Measurements from ENCODE around the gene USP6NL. TPM values are rescaled to one million over a fixed set of nuclear protein-coding genes. Genes with fewer than 3 reads are reported as not detected.

The USP6NL gene
- total and polyA plus RNA-seq, 9 of the 15 experiments (the other 6 are each of a cell fraction or from before 2014, with no cell fraction given): 3.2 to 26.6 (median 19.8) TPM

- ChIA-PET POLR2A (no interaction called here), CTCF (ENCODE audit: low intra/inter-chr PET ratio) (interaction anchor here (0.6 kb wide), 1 partner anchor 30 kb away, joined by 3 read pairs; no protein-coding TSS in a partner anchor)
- 91% methylated on average over 19 of the region's 22 CpGs for WGBS (ENCODE audit: insufficient coverage, low coverage, missing lambda C conversion rate)
- Histone ChIP-seq H3K9me3 (replicated peaks; ENCODE audit: control insufficient read depth, insufficient read depth, low read depth, low read length) (no peaks in the 10 kb centered on the region), H3K4me2 (ENCODE audit: insufficient read depth, low read length) (no peak overlapping the region), H3K27ac (ENCODE audit: extremely low read depth, low read depth, low read length) (no peak overlapping the region), H3K9ac (ENCODE audit: insufficient read depth in 1 of 2, low read depth in 2 of 2, low read length in 2 of 2) (no peak overlapping the region), H3K4me1 (replicated peaks in 1 of 2; ENCODE audit: control insufficient read depth in 2 of 2, insufficient read depth in 2 of 2, low read length in 2 of 2) (no peaks in the 10 kb centered on the region), H3K79me2 (ENCODE audit: control insufficient read depth, insufficient read depth, low read length) (0 out of 3 replicates have a peak, but pooled peaks cover 5% of the 10 kb centered on the region), H3K9me1 (ENCODE audit: control insufficient read depth, insufficient read depth, low read length) (no peaks in the 10 kb centered on the region), H3K27me3 (ENCODE audit: control insufficient read depth in 2 of 2, insufficient read depth in 2 of 2, low read length in 2 of 2) (no peaks in the 10 kb centered on the region), H3K36me3 (ENCODE audit: control insufficient read depth, insufficient read depth, low read length) (peaks cover 39% of the 10 kb centered on the region; the same call in 2 of the 3 replicates), H2AFZ (ENCODE audit: low read depth, low read length) (no peak overlapping the region), H4K20me1 (replicated peaks; ENCODE audit: control insufficient read depth, insufficient read depth, low read length) (no peaks in the 10 kb centered on the region; the same call in 1 of the 2 replicates), H3K4me3 (no peak overlapping the region)
- DNase-seq (ENCODE audit: extremely low read depth in 1 of 4, low spot score in 3 of 4): no peak
- ATAC-seq: no peak
- FAIRE-seq: no peak
- BruUV-seq (replicated peaks): no TSS peak
- intact Hi-C loops (cut with micrococcal nuclease) (no loop called here), in situ Hi-C loops (cut with MboI) (no loop called here)
- TF ChIP-seq ZNF318 (IDR thresholded peaks at IDR 0.05; ENCODE audit: borderline replicate concordance in 1 of 2, low read depth in 1 of 2) (no peak), HMGXB4 (CRISPR knock-in tag; IDR thresholded peaks at IDR 0.05) (no peak), ZSCAN32 (CRISPR knock-in tag; IDR thresholded peaks at IDR 0.05) (no peak), TAF1 (IDR thresholded peaks at IDR 0.05; ENCODE audit: control insufficient read depth, extremely low read depth, insufficient read depth, low read length, severe bottlenecking) (no peak), ZNF778 (CRISPR knock-in tag; IDR thresholded peaks at IDR 0.05) (no peak), CBX8 (IDR thresholded peaks at IDR 0.05; ENCODE audit: borderline replicate concordance, extremely low read depth, low read depth, low read length, poor library complexity, severe bottlenecking) (no peak), HIVEP1 (CRISPR knock-in tag; IDR thresholded peaks at IDR 0.05) (no peak), SREBF2 (CRISPR knock-in tag; IDR thresholded peaks at IDR 0.05) (no peak)
These were observed 141.7 kb downstream of the USP6NL start for GRCh38 chr10:11469575-11470391.
